Measurements from ENCODE around the gene NSMF. TPM values are rescaled to one million over a fixed set of nuclear protein-coding genes. Genes with fewer than 3 reads are reported as not detected.

Gene NSMF
- total RNA-seq, 1 donor from 2014 or later, result 68.6 TPM

DNA sequence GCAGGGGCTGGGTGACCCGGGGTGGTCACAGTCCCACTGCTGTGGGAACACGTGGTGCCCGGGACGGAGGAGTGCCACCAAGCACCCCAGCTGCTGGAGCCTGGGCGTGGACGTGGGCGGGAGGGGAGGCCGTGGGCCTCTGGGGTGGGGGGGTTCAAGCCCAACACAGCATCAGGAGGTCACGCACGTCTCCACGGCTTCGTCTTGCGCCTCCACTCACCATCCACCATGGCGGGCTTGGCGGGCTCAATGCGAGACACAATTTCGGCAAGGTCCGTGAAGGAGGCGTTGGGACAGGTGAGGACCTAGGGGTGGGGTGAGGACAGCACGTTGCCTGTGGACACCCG lies 2.2 kb upstream of the NSMF start:
- H3K27me3 Mint-ChIP-seq, result no peaks in the 10 kb centered on the region
- no peaks in the 10 kb centered on the region for H3K9me3 Mint-ChIP-seq
- peak overlapping the region; percentile 41 for H3K27ac Mint-ChIP-seq
- H3K4me3 Mint-ChIP-seq, result peak overlapping the region; percentile 62
- H3K4me1 Mint-ChIP-seq, result peaks cover 6% of the 10 kb centered on the region
- peaks cover 7% of the 10 kb centered on the region for H3K36me3 Mint-ChIP-seq (ENCODE audit: low read depth)
- DNase-seq, result no peak
- intact Hi-C loops (cut with micrococcal nuclease), result loop anchor here (5.0 kb wide), 1 partner anchor 39 kb away; the partner anchor contains the start of genes EXD3 and NOXA1

DNA sequence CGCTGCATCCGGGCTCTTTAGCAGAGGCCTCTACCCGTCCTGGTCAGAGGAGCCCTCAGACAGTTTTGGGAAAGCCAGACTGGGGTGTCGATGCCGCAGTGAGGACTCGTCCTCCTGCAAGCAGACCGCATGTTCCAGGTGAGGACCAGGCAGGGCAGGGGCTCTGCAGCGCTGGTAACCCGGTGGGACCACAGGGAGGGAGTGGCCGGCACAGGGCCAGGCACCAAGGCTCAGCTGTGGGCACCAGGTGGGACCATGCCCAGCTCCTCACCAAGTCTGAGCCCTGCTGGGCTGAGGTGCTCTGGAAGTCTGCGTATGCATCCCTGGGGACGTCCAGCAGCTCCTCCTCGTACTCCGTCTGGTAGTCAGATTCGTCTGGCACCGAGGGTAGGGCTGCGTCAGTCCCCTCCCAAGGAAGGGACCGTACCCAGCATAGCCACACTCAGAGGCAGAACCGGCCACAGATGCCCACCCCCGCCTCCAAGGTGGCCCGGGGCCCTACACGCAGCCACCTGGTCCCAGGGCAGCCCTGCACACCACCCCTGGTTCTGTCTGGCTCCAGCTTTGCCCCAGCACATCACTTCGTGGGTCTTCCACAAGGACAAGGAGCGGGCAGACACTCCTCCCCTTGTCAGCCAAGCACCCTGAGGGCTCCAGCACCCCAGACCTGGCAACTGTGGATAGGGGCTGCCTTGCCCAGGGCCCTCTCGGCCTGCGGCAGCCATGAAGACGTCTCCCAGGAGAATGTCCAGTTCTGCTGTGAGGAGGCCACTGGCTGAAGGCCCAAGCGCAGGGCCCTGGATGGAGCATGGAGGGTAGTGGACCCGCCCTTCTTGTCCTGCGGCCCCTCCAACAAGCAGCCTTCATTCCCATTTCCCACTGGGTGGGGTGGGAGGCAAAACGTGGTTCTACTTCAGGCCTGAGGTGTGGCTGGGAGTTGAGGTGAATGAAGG lies 1.5 kb upstream of the NSMF start:
- DNase-seq, result no peak
- Mint-ChIP-seq H3K9me3 (no peaks in the 10 kb centered on the region), H3K36me3 (ENCODE audit: low read depth) (peaks cover 10% of the 10 kb centered on the region), H3K27ac (peak overlapping the region; percentile 41), H3K4me1 (peaks cover 9% of the 10 kb centered on the region), H3K27me3 (no peaks in the 10 kb centered on the region), H3K4me3 (peak overlapping the region; percentile 62)
- intact Hi-C loops (cut with micrococcal nuclease), result loop anchor here (5.0 kb wide), 1 partner anchor 38 kb away; the partner anchor contains the start of genes EXD3 and NOXA1

DNA sequence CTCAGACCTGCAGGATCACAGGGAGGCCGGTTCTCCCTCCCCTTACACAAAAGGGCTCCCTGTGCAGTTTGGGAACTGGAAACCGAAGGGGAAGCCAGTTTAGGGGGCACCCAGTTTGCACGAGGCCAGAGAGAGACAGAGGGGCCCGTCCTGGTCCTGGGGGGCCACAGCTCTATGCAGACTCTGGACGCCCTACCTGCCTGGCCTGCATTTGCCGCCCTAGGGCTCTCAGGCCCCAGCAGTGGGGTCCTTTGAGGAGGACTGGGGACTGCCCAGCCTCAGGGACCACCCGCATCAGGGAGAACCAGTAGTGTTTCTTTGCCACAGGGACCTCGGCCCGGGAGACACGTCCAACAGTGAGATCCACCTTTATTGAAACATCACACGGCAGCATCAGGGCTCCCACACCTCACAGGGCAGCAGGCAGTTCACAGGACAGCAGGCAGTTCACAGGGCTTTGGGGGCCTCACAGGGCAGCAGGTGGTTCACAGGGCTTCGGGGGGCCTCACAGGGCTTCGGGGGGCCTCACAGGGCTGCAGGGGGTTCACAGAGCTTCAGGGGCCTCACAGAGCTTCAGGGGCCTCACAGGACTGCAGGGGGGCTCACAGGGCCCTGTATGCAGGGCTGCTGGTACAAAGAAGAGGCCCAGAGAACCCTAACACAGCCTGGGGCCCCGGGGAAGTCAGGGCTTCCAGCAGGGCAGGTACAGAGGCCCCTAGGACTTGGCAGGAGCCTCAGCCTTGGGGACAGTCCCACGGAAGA lies 648 bp upstream of the NSMF start:
- intact Hi-C loops (cut with micrococcal nuclease), result loop anchor here (1.0 to 10.0 kb wide), 4 partner anchors 37 to 665 kb away; partner anchors contain the start of genes ARRDC1, CCDC183, EXD3 and MRPL41
- H3K9me3 Mint-ChIP-seq, result no peaks in the 10 kb centered on the region
- no peaks in the 10 kb centered on the region for H3K27me3 Mint-ChIP-seq
- DNase-seq, result peak; percentile 68
- H3K36me3 Mint-ChIP-seq (ENCODE audit: low read depth), result peaks cover 13% of the 10 kb centered on the region
- peak overlapping the region; percentile 57 for H3K4me3 Mint-ChIP-seq
- no peak overlapping the region for H3K27ac Mint-ChIP-seq
- H3K4me1 Mint-ChIP-seq, result peaks cover 11% of the 10 kb centered on the region

DNA sequence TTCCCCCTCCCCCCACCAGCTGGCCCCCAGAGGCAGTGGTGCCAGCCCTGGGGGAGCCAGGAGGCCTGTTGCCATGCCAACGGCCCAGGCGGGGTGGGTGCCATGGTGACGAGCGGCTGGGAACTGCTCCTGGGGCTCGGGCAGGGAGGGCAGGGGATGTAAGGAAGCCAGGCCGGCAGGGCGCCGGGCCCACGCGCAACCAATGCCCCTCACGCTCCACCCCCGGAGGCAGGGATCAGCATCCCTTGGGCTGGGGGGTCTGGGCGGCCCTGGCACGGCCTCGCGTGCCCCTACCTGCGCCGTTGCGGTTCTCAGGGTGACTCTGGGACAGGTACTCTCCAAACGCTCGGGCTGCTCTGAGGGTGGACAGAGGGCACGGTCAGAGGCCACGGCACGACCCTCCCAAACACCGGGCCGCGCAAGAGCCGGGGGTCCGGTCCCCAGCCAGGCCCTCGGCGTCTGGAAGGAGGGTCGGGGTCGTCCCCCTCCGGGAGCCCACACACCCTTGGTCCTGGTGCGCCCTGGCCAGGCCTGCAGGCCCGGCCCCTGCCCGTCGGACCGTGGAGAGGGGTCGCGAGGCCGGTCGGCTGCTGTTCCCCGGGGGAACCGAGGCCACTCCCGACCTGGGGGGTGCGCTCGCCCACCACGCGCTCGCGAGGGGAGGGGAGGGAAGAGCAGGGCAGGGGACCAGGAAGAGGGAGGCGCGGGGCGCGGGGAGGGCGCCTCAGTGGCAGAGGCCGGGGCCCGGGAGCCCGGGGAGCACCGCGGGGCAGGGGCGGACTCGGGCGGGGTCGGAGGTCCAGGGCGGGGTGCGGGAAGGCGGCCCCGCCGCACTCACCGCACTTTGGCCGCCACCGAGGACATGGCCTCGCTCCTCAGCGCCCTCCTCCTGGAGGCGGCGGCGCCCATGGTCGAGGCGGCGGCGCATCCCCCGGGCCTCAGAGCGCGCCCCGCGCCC lies 661 bp downstream of the NSMF start:
- intact Hi-C loops (cut with micrococcal nuclease), result loop anchor here (1.0 to 10.0 kb wide), 3 partner anchors 94 to 664 kb away; partner anchors contain the start of genes ARRDC1, CCDC183, MRPL41 and PNPLA7
- H3K4me1 Mint-ChIP-seq, result peaks cover 17% of the 10 kb centered on the region
- H3K4me3 Mint-ChIP-seq, result peak overlapping the region; percentile 39
- H3K27me3 Mint-ChIP-seq, result no peaks in the 10 kb centered on the region
- peak; percentile 84 for DNase-seq
- H3K27ac Mint-ChIP-seq, result no peak overlapping the region
- no peaks in the 10 kb centered on the region for H3K9me3 Mint-ChIP-seq
- H3K36me3 Mint-ChIP-seq (ENCODE audit: low read depth), result peaks cover 17% of the 10 kb centered on the region

DNA sequence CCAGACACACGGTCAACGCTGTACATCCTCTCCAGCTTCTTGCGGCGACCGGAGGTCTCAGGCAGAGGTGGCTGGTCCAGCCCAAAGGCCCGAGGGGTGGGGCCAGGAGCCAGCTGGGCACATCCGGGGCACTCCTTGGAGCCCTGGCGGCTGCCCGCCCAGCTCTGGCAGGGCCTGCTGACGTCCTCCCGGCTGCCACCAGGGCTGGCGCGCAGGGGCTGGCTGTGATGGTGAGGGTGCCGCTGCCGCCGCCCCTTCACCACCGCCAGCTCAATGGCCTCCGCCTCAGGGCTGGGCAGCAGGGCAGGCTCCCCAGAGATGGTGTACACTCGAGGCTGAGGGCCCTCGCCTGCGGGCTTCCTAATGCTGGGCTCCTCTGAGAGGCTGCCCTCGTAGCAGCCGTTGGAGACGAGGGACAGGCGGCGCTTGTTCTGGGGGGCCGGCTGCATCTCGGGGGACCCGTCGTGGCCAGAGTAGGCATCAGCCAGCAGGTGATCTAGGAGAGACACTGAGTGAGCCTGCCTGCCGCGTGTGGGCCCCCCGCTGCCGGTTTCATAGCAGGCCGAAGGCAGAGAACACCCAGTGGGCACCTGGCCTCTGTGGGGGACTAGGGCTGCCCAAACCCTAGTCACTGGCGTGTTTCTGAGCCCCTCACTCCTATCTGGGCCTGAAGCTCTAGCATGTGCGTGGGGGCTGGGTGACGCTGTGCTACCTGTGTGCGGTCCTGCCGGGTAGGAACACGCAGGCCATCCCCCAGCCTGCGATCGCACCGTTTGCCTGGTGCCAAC lies 1.5 kb downstream of the NSMF start:
- Mint-ChIP-seq H3K27ac (peak overlapping the region; percentile 53), H3K36me3 (ENCODE audit: low read depth) (peaks cover 17% of the 10 kb centered on the region), H3K9me3 (no peaks in the 10 kb centered on the region), H3K4me3 (peak overlapping the region; percentile 58), H3K4me1 (peaks cover 17% of the 10 kb centered on the region), H3K27me3 (no peaks in the 10 kb centered on the region)
- DNase-seq, result no peak
- intact Hi-C loops (cut with micrococcal nuclease), result loop anchor here (5.0 to 10.0 kb wide), 2 partner anchors 95 to 663 kb away; partner anchors contain the start of genes CCDC183, MRPL41, PNPLA7 and TMEM141

DNA sequence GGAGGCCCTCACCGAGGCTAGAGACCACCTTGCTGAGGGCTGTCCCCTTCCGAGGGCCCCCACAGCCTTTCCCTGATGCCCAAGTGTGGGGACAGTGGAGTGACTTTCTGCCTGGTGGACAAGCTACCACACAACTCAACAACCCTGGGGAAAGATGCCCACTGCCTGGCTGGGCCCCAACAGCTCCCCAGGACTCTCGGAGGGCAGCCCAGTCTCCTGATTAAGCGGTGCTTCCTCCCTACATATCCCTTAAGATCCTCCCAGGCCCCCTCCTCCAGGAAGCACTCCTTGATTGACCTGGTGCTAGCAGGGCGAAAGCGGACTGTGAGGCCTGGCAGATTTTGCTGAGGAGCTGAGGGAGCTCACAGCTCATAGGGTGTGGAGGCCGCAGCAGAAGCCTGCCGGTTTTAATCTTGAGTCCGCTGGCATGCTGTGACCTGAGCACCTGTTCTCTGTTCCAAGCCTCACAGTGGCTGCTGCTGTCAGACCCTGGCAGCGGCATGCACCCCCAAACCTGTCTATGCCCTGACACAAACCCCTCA lies 2.2 kb downstream of the NSMF start:
- H3K4me1 Mint-ChIP-seq, result peaks cover 19% of the 10 kb centered on the region
- intact Hi-C loops (cut with micrococcal nuclease), result loop anchor here (5.0 to 10.0 kb wide), 2 partner anchors 95 to 662 kb away; partner anchors contain the start of genes CCDC183, MRPL41, PNPLA7 and TMEM141
- H3K36me3 Mint-ChIP-seq (ENCODE audit: low read depth), result peaks cover 24% of the 10 kb centered on the region
- H3K27ac Mint-ChIP-seq, result no peak overlapping the region
- peak overlapping the region; percentile 39 for H3K4me3 Mint-ChIP-seq
- no peaks in the 10 kb centered on the region for H3K27me3 Mint-ChIP-seq
- DNase-seq, result no peak
- H3K9me3 Mint-ChIP-seq, result no peaks in the 10 kb centered on the region

DNA sequence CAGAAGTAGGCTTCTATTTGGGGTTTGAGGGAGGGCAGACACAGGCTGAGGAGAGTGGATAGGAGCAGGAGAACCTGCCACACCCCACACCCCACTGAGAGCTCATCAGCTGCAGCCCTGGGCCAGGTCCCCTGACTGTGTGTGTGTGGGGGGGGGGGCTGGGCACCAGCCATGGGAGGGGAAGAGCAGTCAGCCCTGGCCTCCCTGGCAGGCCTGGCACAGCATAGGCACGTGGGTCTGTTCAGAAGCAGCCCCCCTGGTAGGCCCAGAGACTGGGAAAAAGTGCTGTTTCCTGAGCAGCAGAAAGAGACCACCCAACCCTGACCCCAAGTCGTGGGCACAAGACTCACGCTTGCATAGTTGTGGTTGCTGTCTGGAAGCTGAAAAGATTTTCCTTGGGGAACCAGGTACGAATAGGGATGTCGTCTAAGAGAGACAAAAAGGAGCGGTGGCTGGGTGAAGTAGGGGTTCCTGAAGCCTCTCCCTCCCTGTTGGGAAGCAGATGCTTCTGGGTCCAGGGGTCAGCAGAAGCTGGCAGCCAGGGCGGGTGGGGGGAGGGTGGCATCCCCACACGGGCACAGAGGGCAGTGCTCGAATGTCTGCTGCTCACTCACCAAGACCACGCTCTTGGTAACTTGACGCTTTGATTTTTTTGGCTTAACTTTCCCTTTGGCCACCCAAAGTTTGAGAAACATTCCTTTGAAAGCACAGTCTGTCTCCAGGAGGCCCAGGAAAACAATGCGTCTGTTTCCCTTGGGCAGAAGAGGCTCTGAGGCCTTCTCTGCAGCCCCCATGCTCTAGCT lies 2.9 kb downstream of the NSMF start:
- DNase-seq, result no peak
- Mint-ChIP-seq H3K36me3 (ENCODE audit: low read depth) (peaks cover 24% of the 10 kb centered on the region), H3K27ac (no peak overlapping the region), H3K27me3 (no peaks in the 10 kb centered on the region), H3K9me3 (no peaks in the 10 kb centered on the region), H3K4me1 (peaks cover 22% of the 10 kb centered on the region), H3K4me3 (peak overlapping the region; percentile 39)
- intact Hi-C loops (cut with micrococcal nuclease), result loop anchor here (5.0 to 10.0 kb wide), 2 partner anchors 96 to 661 kb away; partner anchors contain the start of genes CCDC183, MRPL41, PNPLA7 and TMEM141

DNA sequence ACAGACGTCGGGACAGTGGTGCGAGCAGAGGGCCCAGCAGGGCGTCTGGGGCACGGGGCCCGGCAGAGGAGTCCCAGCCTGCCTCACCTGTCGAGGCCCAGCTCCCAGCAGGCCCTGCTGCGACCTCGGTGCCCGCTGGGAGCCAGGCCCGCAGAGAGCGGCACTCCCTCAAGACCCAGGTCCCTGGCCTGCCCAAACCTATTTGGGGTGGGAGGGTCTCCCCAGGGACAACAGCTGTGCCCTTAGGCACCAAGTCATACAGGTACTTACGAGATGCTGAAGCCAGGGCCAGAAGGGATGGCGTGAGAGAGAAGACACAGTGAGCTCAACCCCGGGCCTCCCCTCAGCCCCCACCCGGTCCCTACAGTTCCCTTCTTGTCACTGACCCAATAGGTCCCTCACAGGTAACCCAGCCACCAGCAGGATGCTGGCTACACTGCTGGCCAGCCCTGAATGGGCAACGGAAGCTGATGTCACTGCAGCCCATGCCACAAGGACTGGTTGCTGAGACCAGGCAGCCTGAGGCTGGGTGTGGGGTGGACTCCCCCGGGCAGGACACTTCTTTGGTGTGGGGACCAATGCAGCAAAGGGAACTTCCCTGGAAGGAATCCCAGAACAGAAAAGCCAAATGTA lies 3.7 kb downstream of the NSMF start:
- intact Hi-C loops (cut with micrococcal nuclease), result loop anchor here (5.0 to 10.0 kb wide), 2 partner anchors 97 to 661 kb away; partner anchors contain the start of genes CCDC183, MRPL41, PNPLA7 and TMEM141
- Mint-ChIP-seq H3K36me3 (ENCODE audit: low read depth) (peaks cover 24% of the 10 kb centered on the region), H3K4me3 (peak overlapping the region; percentile 39), H3K4me1 (peaks cover 25% of the 10 kb centered on the region), H3K9me3 (no peaks in the 10 kb centered on the region), H3K27ac (no peak overlapping the region), H3K27me3 (no peaks in the 10 kb centered on the region)
- DNase-seq, result no peak

DNA sequence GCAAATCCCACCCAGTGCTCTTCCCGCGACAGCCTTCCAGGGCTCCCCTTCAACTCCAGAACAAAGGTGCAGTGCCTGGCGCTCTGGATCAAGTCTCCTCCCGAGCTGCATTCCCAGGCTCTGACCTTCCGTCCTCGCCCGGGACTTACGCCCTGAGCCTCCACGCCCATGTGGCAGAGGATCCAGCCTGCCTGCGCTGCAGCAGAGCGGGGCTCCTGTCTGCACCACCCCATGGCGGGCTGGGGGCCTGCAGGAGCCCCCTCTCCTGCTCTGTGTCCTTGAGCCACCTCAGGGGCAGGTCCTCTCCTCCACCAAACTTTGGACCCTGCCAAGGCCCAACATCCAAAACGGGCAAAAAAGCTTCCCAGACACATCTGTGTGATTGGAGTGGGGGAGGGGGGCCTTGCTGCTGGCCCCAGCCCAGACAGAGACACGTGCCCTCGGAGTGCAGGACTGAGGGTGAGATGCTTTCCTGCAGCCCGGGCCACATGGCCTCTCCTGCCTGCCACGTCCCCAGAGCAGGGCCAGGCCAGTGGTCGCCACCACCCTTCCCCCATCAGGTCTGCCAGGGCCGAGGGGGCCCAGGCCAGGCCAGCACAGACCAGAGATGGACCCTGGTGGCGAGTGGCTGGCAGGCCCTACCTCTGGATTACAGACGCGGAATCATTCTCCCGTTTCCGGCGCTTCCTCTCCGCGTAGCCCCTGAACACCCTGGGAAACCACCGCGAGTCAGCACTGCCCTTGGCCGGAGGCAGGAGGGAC lies 4.4 kb downstream of the NSMF start:
- peaks cover 28% of the 10 kb centered on the region for H3K36me3 Mint-ChIP-seq (ENCODE audit: low read depth)
- no peak overlapping the region for H3K27ac Mint-ChIP-seq
- intact Hi-C loops (cut with micrococcal nuclease), result loop anchor here (5.0 to 10.0 kb wide), 3 partner anchors 98 to 972 kb away; partner anchors contain the start of genes CCDC183, MRPL41, PNPLA7 and SEC16A
- DNase-seq, result no peak
- no peaks in the 10 kb centered on the region for H3K27me3 Mint-ChIP-seq
- peaks cover 27% of the 10 kb centered on the region for H3K4me1 Mint-ChIP-seq
- no peaks in the 10 kb centered on the region for H3K9me3 Mint-ChIP-seq
- peak overlapping the region; percentile 76 for H3K4me3 Mint-ChIP-seq

DNA sequence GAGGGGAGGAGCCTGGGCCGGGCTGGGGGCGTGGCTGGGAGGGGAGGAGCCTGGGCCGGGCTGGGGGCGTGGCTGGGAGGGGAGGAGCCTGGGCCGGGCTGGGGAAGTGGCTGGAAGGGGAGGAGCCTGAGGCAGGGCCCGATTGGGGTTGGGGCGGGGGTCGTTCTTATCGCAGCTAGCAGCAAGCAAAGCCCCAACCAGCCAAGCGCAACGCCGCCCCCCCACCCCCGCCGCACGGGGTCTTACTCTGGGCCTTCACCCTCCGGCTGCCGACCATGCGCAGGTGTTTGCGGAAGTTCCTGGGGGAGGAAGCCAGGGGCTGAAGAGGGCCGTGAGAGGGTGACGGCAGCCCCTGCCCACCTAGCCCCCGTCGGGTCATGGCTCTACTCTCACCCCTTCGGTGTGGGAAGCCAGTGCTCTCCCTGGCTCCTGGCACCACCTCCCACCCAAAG lies 5.0 kb downstream of the NSMF start:
- Mint-ChIP-seq H3K27ac (no peak overlapping the region), H3K27me3 (no peaks in the 10 kb centered on the region), H3K4me1 (peaks cover 25% of the 10 kb centered on the region), H3K36me3 (ENCODE audit: low read depth) (peaks cover 33% of the 10 kb centered on the region), H3K9me3 (no peaks in the 10 kb centered on the region), H3K4me3 (peak overlapping the region; percentile 76)
- DNase-seq, result peak; percentile 89
- intact Hi-C loops (cut with micrococcal nuclease), result loop anchor here (5.0 to 10.0 kb wide), 2 partner anchors 659 to 972 kb away; partner anchors contain the start of genes CCDC183, SEC16A and TMEM141

All from activated CD4-positive, alpha-beta T cell treated with anti-CD3 and anti-CD28 coated beads, Interleukin-2, amount 10 ng/mL, durations not matched to agents 24 days and 14 days (primary cell).